Cardiac muscle cell (in vitro differentiated cells and primary cell): ENCODE data around the gene KCNT2. TPM values are rescaled to one million over a fixed set of nuclear protein-coding genes. Genes with fewer than 3 reads are reported as not detected.
A peak's percentile ranks its signal among the peaks of the same experiment; 100 is the strongest.
"Not testable (repeated sequence)": the region's sequence is repeated elsewhere in the genome, so short reads cannot be mapped to it uniquely, and the experiment has no call there.

ENCODE experiments used
- DNase-seq, 2 donors: peaks; one replicate each; pipeline versions ENCODE4 v3.0.0 to v3.0.0-alpha.2; 2010 to 2017; ENCODE audit warnings: low read depth in 1 of 2, low spot score in 1 of 2
- H3K27ac ChIP-seq: fragments of 200-600 bp; sonication (generic); 2 replicates; pipeline ENCODE4 v1.5.1; 2016
- H3K27me3 ChIP-seq: fragments of 200-600 bp; sonication (generic); 2 replicates; pipeline ENCODE4 v1.6.0; 2016; ENCODE audit warnings: control low read depth
- H3K36me3 ChIP-seq: fragments of 200-600 bp; sonication (generic); 2 replicates; pipeline ENCODE4 v1.5.1; 2016; ENCODE audit warnings: control low read depth
- H3K4me1 ChIP-seq: fragments of 200-600 bp; sonication (generic); 2 replicates; pipeline ENCODE4 v1.8.1; 2017; ENCODE audit warnings: low read depth, mild to moderate bottlenecking, mixed run types
- H3K4me3 ChIP-seq: fragments of 200-600 bp; sonication (generic); 2 replicates; pipeline ENCODE4 v1.5.1; 2016; ENCODE audit warnings: mild to moderate bottlenecking
- H3K9me3 ChIP-seq: fragments of 200-600 bp; sonication (generic); 2 replicates; pipeline ENCODE4 v1.5.1; 2017; ENCODE audit warnings: low read depth, mild to moderate bottlenecking, control low read depth
- CTCF ChIP-seq: IDR thresholded peaks from 2 replicates; pipeline ENCODE4 v1.5.1; 2012; ENCODE audit warnings: low read depth, mild to moderate bottlenecking, low read length
- polyA plus RNA-seq: library from polyadenylated mRNA; unstranded; fragments of >200 nt; fragmentation: Nextera tagmentation; extraction: Ambion mirVana; gene quantifications from 2 replicates; pipeline ENCODE4 v1.2.1, GENCODE V29; 2016
- total RNA-seq: library from RNA; depleted of rRNA; stranded (reverse); fragments of >200 nt; gene quantifications from 2 replicates; pipeline ENCODE4 v1.2.3, GENCODE V29; 2016

The KCNT2 gene
- total and polyA plus RNA-seq, 2 experiments from 2014 or later = 2.0 to 5.0 TPM

GRCh38 chr1:196515904-196516303, 92.3 kb downstream of the KCNT2 start:
- Histone ChIP-seq H3K27me3 (no peaks in the 10 kb centered on the region), H3K9me3 (no peaks in the 10 kb centered on the region), H3K4me3 (no peak overlapping the region), H3K36me3 (no peaks in the 10 kb centered on the region), H3K4me1 (peaks cover 19% of the 10 kb centered on the region), H3K27ac (no peak overlapping the region)
- no peak for TF ChIP-seq CTCF
- no peak for DNase-seq

- H3K9me3 ChIP-seq = no peaks in the 10 kb centered on the region
- no peaks in the 10 kb centered on the region for H3K36me3 ChIP-seq
- H3K27me3 ChIP-seq = no peaks in the 10 kb centered on the region
- H3K4me3 ChIP-seq = no peak overlapping the region
- no peak for TF ChIP-seq CTCF
- no peak overlapping the region for H3K27ac ChIP-seq
- no peak for DNase-seq
- peaks cover 24% of the 10 kb centered on the region for H3K4me1 ChIP-seq
These were observed 94.4 kb downstream of the KCNT2 start for GRCh38 chr1:196513821-196514220.

- Histone ChIP-seq H3K27ac (no peak overlapping the region), H3K36me3 (no peaks in the 10 kb centered on the region), H3K27me3 (no peaks in the 10 kb centered on the region), H3K4me3 (no peak overlapping the region), H3K9me3 (no peaks in the 10 kb centered on the region), H3K4me1 (peaks cover 19% of the 10 kb centered on the region)
- peak in 1 of 2 donors; percentile 9 for DNase-seq
- no peak for TF ChIP-seq CTCF
These were observed 97.8 kb downstream of the KCNT2 start for GRCh38 chr1:196510451-196510850.

- DNase-seq, H3K9me3 ChIP-seq, H3K27ac ChIP-seq, H3K4me1 ChIP-seq, H3K4me3 ChIP-seq, H3K36me3 ChIP-seq, H3K27me3 ChIP-seq: not testable (repeated sequence)
These were observed 104.0 kb downstream of the KCNT2 start for GRCh38 chr1:196504224-196504623.

GRCh38 chr1:196502437-196502836, 105.8 kb downstream of the KCNT2 start:
- Histone ChIP-seq H3K4me3 (no peak overlapping the region), H3K27ac (no peak overlapping the region), H3K4me1 (no peaks in the 10 kb centered on the region), H3K9me3 (no peaks in the 10 kb centered on the region), H3K36me3 (no peaks in the 10 kb centered on the region), H3K27me3 (no peaks in the 10 kb centered on the region)
- DNase-seq = no peak
- TF ChIP-seq CTCF = no peak

GRCh38 chr1:196501760-196502428, 106.3 kb downstream of the KCNT2 start:
- Histone ChIP-seq H3K36me3 (no peaks in the 10 kb centered on the region), H3K27ac (no peak overlapping the region), H3K9me3 (no peaks in the 10 kb centered on the region), H3K27me3 (no peaks in the 10 kb centered on the region), H3K4me3 (no peak overlapping the region), H3K4me1 (no peaks in the 10 kb centered on the region)
- TF ChIP-seq CTCF = no peak
- peak in 1 of 2 donors; percentile 24 for DNase-seq
